Measurements from ENCODE around the gene DAND5. TPM values are rescaled to one million over a fixed set of nuclear protein-coding genes. Genes with fewer than 3 reads are reported as not detected.

DAND5 gene
- total RNA-seq, 2 donors from 2014 or later = 2.9 to 10.7 TPM

DNA sequence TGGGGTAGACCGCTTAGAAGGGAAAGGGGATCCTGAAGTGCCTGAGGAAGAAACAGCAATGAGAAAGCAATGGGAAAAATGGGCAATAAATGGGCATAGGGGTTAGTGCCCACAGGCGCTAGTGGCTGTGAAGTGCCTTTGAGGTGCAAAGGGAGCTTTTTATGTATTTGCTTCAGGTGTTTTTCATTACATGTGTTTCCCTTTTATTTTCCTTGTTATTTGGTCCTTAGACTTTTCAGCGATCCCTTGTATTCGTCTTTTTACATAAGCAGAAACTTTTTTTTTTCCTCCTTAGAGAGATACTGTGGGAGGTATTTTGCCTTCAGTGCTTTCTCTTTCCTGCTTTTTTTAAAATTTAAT, 45.5 kb downstream of the DAND5 start:
- Histone ChIP-seq H3K9me3 (no peaks in the 10 kb centered on the region), H3K4me3 (peak overlapping the region in 1 of 2 donors; percentile 42), H3K27ac (peak overlapping the region; percentile 76 to 98), H3K27me3 (no peaks in the 10 kb centered on the region), H3K4me1 (peaks cover 0 to 91% of the 10 kb centered on the region in 2 donors), H3K36me3 (no peaks in the 10 kb centered on the region)
- TF ChIP-seq, protein P1, sequence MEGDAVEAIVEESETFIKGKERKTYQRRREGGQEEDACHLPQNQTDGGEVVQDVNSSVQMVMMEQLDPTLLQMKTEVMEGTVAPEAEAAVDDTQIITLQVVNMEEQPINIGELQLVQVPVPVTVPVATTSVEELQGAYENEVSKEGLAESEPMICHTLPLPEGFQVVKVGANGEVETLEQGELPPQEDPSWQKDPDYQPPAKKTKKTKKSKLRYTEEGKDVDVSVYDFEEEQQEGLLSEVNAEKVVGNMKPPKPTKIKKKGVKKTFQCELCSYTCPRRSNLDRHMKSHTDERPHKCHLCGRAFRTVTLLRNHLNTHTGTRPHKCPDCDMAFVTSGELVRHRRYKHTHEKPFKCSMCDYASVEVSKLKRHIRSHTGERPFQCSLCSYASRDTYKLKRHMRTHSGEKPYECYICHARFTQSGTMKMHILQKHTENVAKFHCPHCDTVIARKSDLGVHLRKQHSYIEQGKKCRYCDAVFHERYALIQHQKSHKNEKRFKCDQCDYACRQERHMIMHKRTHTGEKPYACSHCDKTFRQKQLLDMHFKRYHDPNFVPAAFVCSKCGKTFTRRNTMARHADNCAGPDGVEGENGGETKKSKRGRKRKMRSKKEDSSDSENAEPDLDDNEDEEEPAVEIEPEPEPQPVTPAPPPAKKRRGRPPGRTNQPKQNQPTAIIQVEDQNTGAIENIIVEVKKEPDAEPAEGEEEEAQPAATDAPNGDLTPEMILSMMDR (IDR thresholded peaks at IDR 0.05) = no peak
- no peak for DNase-seq (ENCODE audit: low spot score)

DNA sequence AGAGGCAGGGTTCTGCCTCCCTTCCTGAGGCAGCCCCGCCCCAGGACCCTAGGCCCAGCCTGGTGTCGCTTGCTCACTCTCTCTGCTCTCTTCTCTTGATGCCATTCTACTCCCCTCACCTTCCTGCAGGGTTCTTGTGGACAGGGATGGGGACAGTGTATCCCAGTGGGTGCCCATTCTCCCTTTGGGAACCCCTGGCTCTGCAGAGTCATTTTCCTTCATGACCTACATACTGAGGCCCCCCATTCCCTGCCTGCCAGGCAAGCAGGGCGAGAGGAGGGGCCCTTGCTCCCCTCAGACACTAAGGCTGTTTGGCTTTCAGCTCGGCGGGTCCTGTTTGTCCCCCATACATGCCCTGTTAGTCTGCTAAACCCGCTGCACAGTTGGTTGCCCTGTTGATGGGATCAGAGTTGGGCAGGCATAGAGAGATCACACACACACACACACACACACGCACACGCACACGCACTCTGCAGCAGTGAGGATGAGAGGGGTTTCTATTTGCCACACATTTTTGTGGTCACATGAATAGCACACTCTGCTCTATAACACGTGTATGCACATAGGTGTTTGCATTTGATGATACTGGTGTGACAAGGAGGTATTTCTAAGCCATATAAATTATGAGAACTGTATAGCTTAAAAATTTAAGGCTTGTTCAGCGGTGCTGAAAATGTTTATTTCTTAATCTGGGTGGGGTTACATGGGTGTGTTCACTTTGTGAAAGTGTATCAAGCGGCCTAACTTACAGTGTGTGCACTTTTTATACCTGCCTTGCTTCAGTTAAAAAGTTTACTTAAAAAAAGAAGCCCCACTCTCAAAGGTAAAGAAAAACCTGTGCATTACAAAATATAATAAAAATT, 46.2 kb downstream of the DAND5 start:
- Histone ChIP-seq H3K36me3 (no peaks in the 10 kb centered on the region), H3K27me3 (no peaks in the 10 kb centered on the region), H3K9me3 (no peaks in the 10 kb centered on the region), H3K4me1 (peaks cover 0 to 91% of the 10 kb centered on the region in 2 donors), H3K27ac (peak overlapping the region; percentile 93 to 98), H3K4me3 (no peak overlapping the region)
- DNase-seq (ENCODE audit: low spot score) = no peak
- TF ChIP-seq, protein P1 (IDR thresholded peaks at IDR 0.05) = no peak

DNA sequence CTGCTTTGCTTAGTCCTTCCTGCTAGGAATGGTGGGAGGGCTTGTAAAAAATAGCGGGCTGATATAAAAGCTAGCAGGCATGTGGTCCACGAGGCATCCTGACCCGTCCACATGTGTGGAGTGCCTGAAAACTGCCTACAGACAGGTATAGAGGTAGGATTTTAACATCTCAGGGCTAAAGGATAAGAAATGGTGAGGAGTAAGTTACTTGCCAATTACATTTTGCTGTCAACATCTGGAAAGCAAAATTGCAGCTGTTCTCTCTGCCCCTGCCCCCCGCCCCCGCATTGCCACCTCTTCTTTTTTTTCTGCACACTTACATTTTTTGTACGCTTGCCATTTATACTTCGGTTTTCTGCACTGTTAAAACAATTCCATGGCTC, 46.9 kb downstream of the DAND5 start:
- Histone ChIP-seq H3K4me1 (peaks cover 0 to 89% of the 10 kb centered on the region in 2 donors), H3K27ac (peak overlapping the region; percentile 93 to 98), H3K27me3 (no peaks in the 10 kb centered on the region), H3K36me3 (no peaks in the 10 kb centered on the region), H3K9me3 (no peaks in the 10 kb centered on the region), H3K4me3 (no peak overlapping the region)
- TF ChIP-seq, protein P1 (IDR thresholded peaks at IDR 0.05) = no peak
- DNase-seq (ENCODE audit: low spot score) = no peak

DNA sequence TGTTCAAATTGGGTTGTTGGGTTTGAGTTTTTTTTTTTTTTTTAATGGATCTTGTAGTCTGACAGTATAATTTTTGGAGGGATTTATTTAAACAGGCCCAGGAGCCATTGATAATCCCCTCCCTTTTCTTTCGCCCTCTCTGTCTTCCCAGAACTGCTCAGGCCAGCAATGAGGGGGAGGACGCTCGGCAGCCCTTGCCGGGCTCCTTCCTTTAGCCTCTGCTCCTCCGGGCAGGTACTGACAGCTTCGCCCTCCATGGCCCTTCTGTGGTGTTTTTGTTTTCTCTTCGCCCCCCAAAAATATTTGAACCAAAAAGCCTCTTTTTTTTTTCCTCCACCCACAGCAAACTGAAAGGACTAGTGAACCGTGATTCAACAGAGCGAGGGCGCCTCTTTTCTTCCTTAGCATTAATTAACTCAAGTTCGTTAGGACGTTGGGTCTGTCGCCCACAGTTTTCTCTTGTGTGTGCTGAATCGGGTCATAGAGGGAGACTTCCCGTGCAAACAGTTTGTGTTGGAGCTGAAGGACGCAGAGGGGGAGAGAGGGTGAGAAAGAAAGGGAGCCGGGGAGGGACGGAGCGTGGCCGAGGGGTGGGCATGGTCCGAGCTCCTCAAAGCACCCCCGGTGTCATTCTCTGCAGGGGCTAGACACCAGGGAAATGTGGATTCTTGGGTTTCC, 47.4 kb downstream of the DAND5 start:
- H3K4me1 ChIP-seq = peaks cover 0 to 89% of the 10 kb centered on the region in 2 donors
- peak overlapping the region; percentile 93 to 98 for H3K27ac ChIP-seq
- TF ChIP-seq, protein P1 (IDR thresholded peaks at IDR 0.05) = no peak
- no peaks in the 10 kb centered on the region for H3K36me3 ChIP-seq
- no peak for DNase-seq (ENCODE audit: low spot score)
- no peaks in the 10 kb centered on the region for H3K27me3 ChIP-seq
- no peaks in the 10 kb centered on the region for H3K9me3 ChIP-seq
- H3K4me3 ChIP-seq = peak overlapping the region in 1 of 2 donors; percentile 5

DNA sequence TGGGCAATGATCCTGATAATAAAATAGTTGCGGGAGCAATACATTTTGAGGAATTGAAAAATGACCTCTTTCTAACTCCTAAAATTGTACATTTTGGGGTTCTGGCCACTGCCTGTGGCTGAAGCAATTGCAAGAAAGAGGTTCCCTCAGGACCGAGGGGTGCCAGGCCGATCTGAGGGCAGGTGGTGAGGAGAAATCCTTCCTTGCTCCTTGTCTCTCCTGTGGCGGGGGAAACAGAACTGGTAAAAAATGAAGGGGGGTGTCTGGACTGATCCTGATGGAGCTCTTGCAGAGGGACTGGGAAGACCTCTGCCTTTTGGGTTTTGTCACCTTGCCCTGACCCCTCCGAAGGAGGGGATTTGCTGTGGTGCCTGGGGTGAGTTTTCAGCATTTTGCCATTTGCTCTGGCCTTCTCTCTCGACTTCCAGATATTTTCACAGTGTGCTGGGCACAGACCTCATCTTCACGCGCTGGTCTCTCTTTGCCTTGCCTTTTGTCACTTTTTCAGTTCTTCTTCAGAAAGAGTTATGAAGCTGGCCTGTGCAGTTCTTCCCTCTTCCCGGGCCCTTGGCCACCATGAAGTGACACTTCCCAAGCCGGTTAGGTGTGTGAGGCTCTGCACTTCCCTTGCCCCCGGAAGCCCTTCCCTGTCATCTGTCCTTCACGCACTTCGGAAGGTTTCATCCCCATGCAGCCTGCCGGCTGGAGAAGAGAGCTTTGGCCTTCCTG, 48.1 kb downstream of the DAND5 start:
- H3K4me1 ChIP-seq = peaks cover 0 to 89% of the 10 kb centered on the region in 2 donors
- no peaks in the 10 kb centered on the region for H3K27me3 ChIP-seq
- no peaks in the 10 kb centered on the region for H3K9me3 ChIP-seq
- H3K27ac ChIP-seq = peak overlapping the region; percentile 93 to 98
- no peaks in the 10 kb centered on the region for H3K36me3 ChIP-seq
- H3K4me3 ChIP-seq = peak overlapping the region in 1 of 2 donors; percentile 1
- TF ChIP-seq, protein P1 (IDR thresholded peaks at IDR 0.05) = no peak
- no peak for DNase-seq (ENCODE audit: low spot score)
